H9 (cell line): ENCODE measurements around the gene SIGMAR1. TPM values are rescaled to one million over a fixed set of nuclear protein-coding genes. Genes with fewer than 3 reads are reported as not detected.
A peak's percentile ranks its signal among the peaks of the same experiment; 100 is the strongest.

Experiments used
- DNase-seq: peaks from one replicate; pipeline ENCODE4 v3.0.0-alpha.2; 2017
- H2AFZ ChIP-seq: one replicate; pipeline ENCODE4 v1.6.1; 2013; ENCODE audit warnings: mild to moderate bottlenecking, low read length, control low read depth, moderate library complexity
- H2AK5ac ChIP-seq: 2 replicates; pipeline ENCODE4 v1.6.1; 2013; ENCODE audit warnings: low read length, control low read depth, mixed read lengths; ENCODE audit not compliant: insufficient read length
- H2BK120ac ChIP-seq: one replicate; pipeline ENCODE4 v1.6.1; 2013; ENCODE audit warnings: low read depth, mild to moderate bottlenecking, low read length, control low read depth, inconsistent platforms; ENCODE audit not compliant: poor library complexity, severe bottlenecking
- H2BK12ac ChIP-seq: 2 replicates; pipeline ENCODE4 v1.6.1; 2013; ENCODE audit warnings: low read length, control low read depth, mixed read lengths, low read depth; ENCODE audit not compliant: insufficient read length
- H2BK15ac ChIP-seq: 2 replicates; pipeline ENCODE4 v1.6.1; 2013; ENCODE audit warnings: low read depth, low read length, control low read depth
- H2BK20ac ChIP-seq: one replicate; pipeline ENCODE4 v1.6.1; 2013; ENCODE audit warnings: low read depth, mild to moderate bottlenecking, low read length, control low read depth, inconsistent platforms; ENCODE audit not compliant: poor library complexity, severe bottlenecking
- H2BK5ac ChIP-seq: 2 replicates; pipeline ENCODE4 v1.6.1; 2013; ENCODE audit warnings: low read length, control low read depth, mixed read lengths; ENCODE audit not compliant: insufficient read length
- H3K14ac ChIP-seq: 2 replicates; pipeline ENCODE4 v1.6.1; 2013; ENCODE audit warnings: low read length, control low read depth; ENCODE audit not compliant: insufficient read depth
- H3K18ac ChIP-seq: 2 replicates; pipeline ENCODE4 v1.6.1; 2013; ENCODE audit warnings: low read depth, mild to moderate bottlenecking, mixed read lengths, low read length, control low read depth; ENCODE audit not compliant: insufficient read length
- H3K23ac ChIP-seq: 2 replicates; pipeline ENCODE4 v1.6.1; 2013; ENCODE audit warnings: low read length, control low read depth, mixed read lengths, low read depth; ENCODE audit not compliant: insufficient read length
- H3K23me2 ChIP-seq: 2 replicates; pipeline ENCODE4 v1.6.1; 2013; ENCODE audit warnings: low read depth, mild to moderate bottlenecking, mixed read lengths, low read length, control low read depth; ENCODE audit not compliant: insufficient read length, poor library complexity, severe bottlenecking
- H3K27ac ChIP-seq: 2 replicates; pipeline ENCODE4 v1.5.1; 2013; ENCODE audit warnings: low read length, control low read depth, mixed read lengths, low read depth; ENCODE audit not compliant: insufficient read length
- H3K27me3 ChIP-seq: 2 replicates; pipeline ENCODE4 v1.6.1; 2013; ENCODE audit warnings: low read length, control low read depth, inconsistent platforms; ENCODE audit not compliant: insufficient read depth
- H3K4ac ChIP-seq: 2 replicates; pipeline ENCODE4 v1.6.1; 2013; ENCODE audit warnings: low read depth, mild to moderate bottlenecking, control low read depth, inconsistent platforms, low read length, moderate library complexity
- H3K4me1 ChIP-seq: 2 replicates; pipeline ENCODE4 v1.6.1; 2013; ENCODE audit warnings: low read length, control low read depth, inconsistent platforms; ENCODE audit not compliant: insufficient read depth
- H3K4me2 ChIP-seq: 2 replicates; pipeline ENCODE4 v1.6.1; 2013; ENCODE audit warnings: low read length, control low read depth, mixed read lengths; ENCODE audit not compliant: insufficient read length, insufficient read depth
- H3K56ac ChIP-seq: 2 replicates; pipeline ENCODE4 v1.6.1; 2013; ENCODE audit warnings: low read depth, mild to moderate bottlenecking, mixed read lengths, low read length, control low read depth; ENCODE audit not compliant: insufficient read length
- H3K79me1 ChIP-seq: 2 replicates; pipeline ENCODE4 v1.6.1; 2013; ENCODE audit warnings: low read depth, mild to moderate bottlenecking, moderate library complexity, low read length, control low read depth, inconsistent platforms; ENCODE audit not compliant: insufficient read depth, poor library complexity, severe bottlenecking
- H3K79me2 ChIP-seq: 2 replicates; pipeline ENCODE4 v1.6.1; 2013; ENCODE audit warnings: low read length, control low read depth, inconsistent platforms; ENCODE audit not compliant: insufficient read depth
- H3K9ac ChIP-seq: 2 replicates; pipeline ENCODE4 v1.6.1; 2013; ENCODE audit warnings: low read length, control low read depth, mixed read lengths; ENCODE audit not compliant: insufficient read length; ENCODE audit errors: extremely low read depth
- H3K9me3 ChIP-seq: one replicate; pipeline ENCODE4 v1.6.1; 2013; ENCODE audit warnings: low read depth, low read length, inconsistent platforms; ENCODE audit not compliant: control insufficient read depth
- H3T11ph ChIP-seq: one replicate; pipeline ENCODE4 v1.6.1; 2013; ENCODE audit warnings: mild to moderate bottlenecking, low read length, control low read depth, inconsistent platforms
- H4K20me1 ChIP-seq: one replicate; pipeline ENCODE4 v1.6.1; 2013; ENCODE audit not compliant: control insufficient read depth, insufficient read length, insufficient read depth
- H4K5ac ChIP-seq: 2 replicates; pipeline ENCODE4 v1.6.1; 2013; ENCODE audit warnings: low read depth, mild to moderate bottlenecking, mixed read lengths, low read length, control low read depth; ENCODE audit not compliant: insufficient read length
- H4K8ac ChIP-seq: replicated peaks from 2 replicates; pipeline ENCODE4 v1.6.1; 2013; ENCODE audit warnings: low read length, control low read depth, mixed read lengths, low read depth; ENCODE audit not compliant: insufficient read length
- H4K91ac ChIP-seq: 2 replicates; pipeline ENCODE4 v1.6.1; 2013; ENCODE audit warnings: low read depth, mild to moderate bottlenecking, moderate library complexity, mixed read lengths, low read length, control low read depth; ENCODE audit not compliant: insufficient read length
- H3K27ac Mint-ChIP-seq, 3 experiments: 2 replicates in 2 of 3; 3 replicates in 1 of 3; pipeline ENCODE4 v1.8.0; 2020 to 2021; ENCODE audit warnings: mixed read lengths in 3 of 3, mild to moderate bottlenecking in 1 of 3, moderate library complexity in 1 of 3
- H3K27me3 Mint-ChIP-seq: 2 replicates; pipeline ENCODE4 v1.8.0; 2021; ENCODE audit warnings: low read depth, mild to moderate bottlenecking, moderate library complexity, mixed read lengths
- H3K36me3 Mint-ChIP-seq, 3 experiments: 2 replicates in 2 of 3; 3 replicates in 1 of 3; pipeline ENCODE4 v1.8.0; 2020 to 2021; ENCODE audit warnings: low read depth in 3 of 3, mixed read lengths in 3 of 3; ENCODE audit not compliant: insufficient read depth in 1 of 3
- H3K4me1 Mint-ChIP-seq, 2 experiments: 2 replicates each; pipeline ENCODE4 v1.8.0; 2020; ENCODE audit warnings: mixed read lengths in 2 of 2
- H3K4me3 Mint-ChIP-seq, 2 experiments: 2 replicates in 1 of 2; 3 replicates in 1 of 2; pipeline ENCODE4 v1.8.0; 2020 to 2021; ENCODE audit warnings: mild to moderate bottlenecking in 2 of 2, mixed read lengths in 2 of 2, moderate library complexity in 1 of 2
- H3K9me3 Mint-ChIP-seq, 2 experiments: 2 replicates in 1 of 2; 3 replicates in 1 of 2; pipeline ENCODE4 v1.8.0; 2020; ENCODE audit warnings: mild to moderate bottlenecking in 2 of 2, mixed read lengths in 2 of 2, moderate library complexity in 1 of 2
- total RNA-seq: library from RNA; stranded (reverse); gene quantifications from 2 replicates; pipeline ENCODE4 v1.2.1, GENCODE V29; 2021
- TF ChIP-seq, protein P1 (sequence below): fragments of 200-600 bp; sonication (generic); conservative IDR thresholded peaks from 3 replicates; pipeline ENCODE4 v1.8.0; 2021; ENCODE audit warnings: antibody characterized with exemption, mild to moderate bottlenecking

The SIGMAR1 gene
- total RNA-seq, 1 experiment from 2014 or later: 68.3 TPM

DNA sequence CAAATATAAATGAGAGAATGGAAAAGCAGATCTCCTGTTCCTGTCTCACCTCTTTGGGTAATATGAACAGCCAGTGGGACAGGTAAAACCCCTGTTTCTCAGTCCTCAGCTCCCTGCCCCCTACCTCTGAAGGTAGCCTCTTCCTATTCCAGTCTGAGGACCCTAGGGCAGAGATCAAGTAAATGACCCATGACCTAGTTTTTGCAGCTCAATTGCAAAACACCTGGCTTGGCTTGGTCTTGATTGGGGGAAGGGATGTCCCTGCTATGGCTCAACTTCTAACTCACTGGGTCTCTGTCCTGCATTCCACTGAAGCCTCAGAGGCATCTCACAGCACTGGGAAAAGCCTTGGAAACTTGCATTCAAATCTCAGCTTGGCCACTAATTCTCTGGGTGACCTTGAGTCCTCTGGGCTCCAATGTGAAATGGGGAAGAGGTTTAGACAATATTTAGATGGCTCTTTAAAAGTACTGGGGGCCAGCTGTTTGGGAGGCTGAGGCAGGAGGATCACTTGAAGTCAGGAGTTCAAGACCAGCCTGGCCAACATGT is 7.3 kb upstream of the SIGMAR1 start:
- Histone ChIP-seq H3K4me1 (peaks cover 10% of the 10 kb centered on the region; the same call in 1 of the 2 replicates), H3K27ac (no peak overlapping the region), H3K14ac (no peak overlapping the region), H3K9me3 (no peaks in the 10 kb centered on the region), H3K23ac (no peak overlapping the region), H4K91ac (no peak overlapping the region), H3K23me2 (peaks cover 9% of the 10 kb centered on the region), H4K20me1 (no peaks in the 10 kb centered on the region), H3K18ac (no peak overlapping the region), H3K4me2 (peak overlapping the region; percentile 5), H3K27me3 (no peaks in the 10 kb centered on the region), H3K79me2 (peaks cover 2% of the 10 kb centered on the region; the same call in 1 of the 2 replicates), H2BK15ac (no peak overlapping the region), H3T11ph (no peak overlapping the region), H2AK5ac (no peak overlapping the region), H2BK120ac (no peak overlapping the region), H2BK12ac (no peak overlapping the region), H4K5ac (no peak overlapping the region), H2AFZ (no peak overlapping the region), H4K8ac (no peak overlapping the region), H3K4ac (no peak overlapping the region), H3K56ac (no peak overlapping the region), H2BK20ac (no peak overlapping the region), H2BK5ac (no peak overlapping the region), H3K9ac (no peak overlapping the region), H3K79me1 (no peaks in the 10 kb centered on the region)
- Mint-ChIP-seq H3K27me3 (no peaks in the 10 kb centered on the region; the same call in 1 of the 2 replicates), H3K4me3 (peak overlapping the region in 1 of 2 experiments; percentile 38; a peak in 1 of 5 replicates), H3K4me1 (peaks cover 26 to 34% of the 10 kb centered on the region in 2 experiments), H3K27ac (peak overlapping the region in 1 of 3 experiments; percentile 85; a peak in 2 of 7 replicates), H3K9me3 (no peaks in the 10 kb centered on the region), H3K36me3 (peaks cover 17 to 25% (median 23%) of the 10 kb centered on the region in 3 experiments; a peak in 6 of 7 replicates)
- DNase-seq: no peak
- TF ChIP-seq, protein P1, sequence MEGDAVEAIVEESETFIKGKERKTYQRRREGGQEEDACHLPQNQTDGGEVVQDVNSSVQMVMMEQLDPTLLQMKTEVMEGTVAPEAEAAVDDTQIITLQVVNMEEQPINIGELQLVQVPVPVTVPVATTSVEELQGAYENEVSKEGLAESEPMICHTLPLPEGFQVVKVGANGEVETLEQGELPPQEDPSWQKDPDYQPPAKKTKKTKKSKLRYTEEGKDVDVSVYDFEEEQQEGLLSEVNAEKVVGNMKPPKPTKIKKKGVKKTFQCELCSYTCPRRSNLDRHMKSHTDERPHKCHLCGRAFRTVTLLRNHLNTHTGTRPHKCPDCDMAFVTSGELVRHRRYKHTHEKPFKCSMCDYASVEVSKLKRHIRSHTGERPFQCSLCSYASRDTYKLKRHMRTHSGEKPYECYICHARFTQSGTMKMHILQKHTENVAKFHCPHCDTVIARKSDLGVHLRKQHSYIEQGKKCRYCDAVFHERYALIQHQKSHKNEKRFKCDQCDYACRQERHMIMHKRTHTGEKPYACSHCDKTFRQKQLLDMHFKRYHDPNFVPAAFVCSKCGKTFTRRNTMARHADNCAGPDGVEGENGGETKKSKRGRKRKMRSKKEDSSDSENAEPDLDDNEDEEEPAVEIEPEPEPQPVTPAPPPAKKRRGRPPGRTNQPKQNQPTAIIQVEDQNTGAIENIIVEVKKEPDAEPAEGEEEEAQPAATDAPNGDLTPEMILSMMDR: no peak
